ENCODE data around the gene TSEN2. TPM values are rescaled to one million over a fixed set of nuclear protein-coding genes. Genes with fewer than 3 reads are reported as not detected.

TSEN2 gene
- total RNA-seq, 1 experiment from 2014 or later: 22.0 TPM

DNA sequence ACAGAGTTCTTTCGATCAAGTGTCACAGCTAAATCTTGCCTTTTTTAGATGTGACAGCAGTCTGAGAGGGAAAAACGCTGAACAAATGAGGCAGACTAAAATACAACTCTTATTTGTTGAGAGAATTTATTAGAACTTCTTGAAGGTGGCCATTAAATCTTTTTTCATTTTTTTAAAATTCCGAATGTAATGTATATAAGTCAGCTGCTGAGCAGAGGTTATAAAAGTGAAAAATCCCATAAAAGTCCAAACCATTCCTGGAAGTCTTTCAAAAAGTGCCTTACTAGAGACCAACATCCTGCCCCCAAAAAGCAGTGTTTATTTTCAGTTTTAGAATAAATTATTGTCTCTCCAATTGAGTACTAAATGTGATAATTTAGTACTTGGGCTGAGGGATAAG, 3.1 kb downstream of the TSEN2 start:
- H2BK120ac ChIP-seq (ENCODE audit: low read depth, low read length, poor library complexity, severe bottlenecking): no peak overlapping the region
- H2AK5ac ChIP-seq (ENCODE audit: insufficient read length, low read length): no peak overlapping the region
- no peaks in the 10 kb centered on the region for H3K79me1 ChIP-seq (ENCODE audit: insufficient read depth, low read depth, low read length, poor library complexity, severe bottlenecking)
- no peak overlapping the region for H2AFZ ChIP-seq (ENCODE audit: low read length)
- no peak overlapping the region for H2BK5ac ChIP-seq (ENCODE audit: insufficient read length, low read length)
- Mint-ChIP-seq H3K27ac (no peak overlapping the region), H3K4me3 (no peak overlapping the region), H3K27me3 (ENCODE audit: low read depth) (peaks cover 6% of the 10 kb centered on the region), H3K9me3 (no peaks in the 10 kb centered on the region), H3K4me1 (peaks cover 17 to 19% of the 10 kb centered on the region in 2 experiments), H3K36me3 (ENCODE audit: insufficient read depth in 1 of 3, low read depth in 3 of 3) (peaks cover 11 to 27% (median 23%) of the 10 kb centered on the region in 3 experiments; a peak in 6 of 7 replicates)
- no peak overlapping the region for H3K4me2 ChIP-seq (ENCODE audit: insufficient read depth, insufficient read length, low read length)
- H3T11ph ChIP-seq (ENCODE audit: low read length): no peak overlapping the region
- TF ChIP-seq, protein P1, sequence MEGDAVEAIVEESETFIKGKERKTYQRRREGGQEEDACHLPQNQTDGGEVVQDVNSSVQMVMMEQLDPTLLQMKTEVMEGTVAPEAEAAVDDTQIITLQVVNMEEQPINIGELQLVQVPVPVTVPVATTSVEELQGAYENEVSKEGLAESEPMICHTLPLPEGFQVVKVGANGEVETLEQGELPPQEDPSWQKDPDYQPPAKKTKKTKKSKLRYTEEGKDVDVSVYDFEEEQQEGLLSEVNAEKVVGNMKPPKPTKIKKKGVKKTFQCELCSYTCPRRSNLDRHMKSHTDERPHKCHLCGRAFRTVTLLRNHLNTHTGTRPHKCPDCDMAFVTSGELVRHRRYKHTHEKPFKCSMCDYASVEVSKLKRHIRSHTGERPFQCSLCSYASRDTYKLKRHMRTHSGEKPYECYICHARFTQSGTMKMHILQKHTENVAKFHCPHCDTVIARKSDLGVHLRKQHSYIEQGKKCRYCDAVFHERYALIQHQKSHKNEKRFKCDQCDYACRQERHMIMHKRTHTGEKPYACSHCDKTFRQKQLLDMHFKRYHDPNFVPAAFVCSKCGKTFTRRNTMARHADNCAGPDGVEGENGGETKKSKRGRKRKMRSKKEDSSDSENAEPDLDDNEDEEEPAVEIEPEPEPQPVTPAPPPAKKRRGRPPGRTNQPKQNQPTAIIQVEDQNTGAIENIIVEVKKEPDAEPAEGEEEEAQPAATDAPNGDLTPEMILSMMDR (conservative IDR thresholded peaks at IDR 0.05): no peak
- H4K8ac ChIP-seq (replicated peaks; ENCODE audit: insufficient read length, low read depth, low read length): no peak overlapping the region
- no peak overlapping the region for H3K27ac ChIP-seq (ENCODE audit: insufficient read length, low read depth, low read length)
- no peak overlapping the region for H3K14ac ChIP-seq (ENCODE audit: insufficient read depth, low read length)
- peaks cover 3% of the 10 kb centered on the region; the same call in 1 of the 2 replicates for H3K79me2 ChIP-seq (ENCODE audit: insufficient read depth, low read length)
- no peak overlapping the region for H3K56ac ChIP-seq (ENCODE audit: insufficient read length, low read depth, low read length)
- H2BK12ac ChIP-seq (ENCODE audit: insufficient read length, low read depth, low read length): no peak overlapping the region
- no peak for DNase-seq
- H3K18ac ChIP-seq (ENCODE audit: insufficient read length, low read depth, low read length): no peak overlapping the region
- no peak overlapping the region for H3K9ac ChIP-seq (ENCODE audit: extremely low read depth, insufficient read length, low read length)
- H4K20me1 ChIP-seq (ENCODE audit: control insufficient read depth, insufficient read depth, insufficient read length): no peaks in the 10 kb centered on the region
- H3K27me3 ChIP-seq (ENCODE audit: insufficient read depth, low read length): no peaks in the 10 kb centered on the region
- peaks cover 3% of the 10 kb centered on the region; the same call in 1 of the 2 replicates for H3K4me1 ChIP-seq (ENCODE audit: insufficient read depth, low read length)
- H3K4ac ChIP-seq (ENCODE audit: low read depth, low read length): no peak overlapping the region
- no peaks in the 10 kb centered on the region for H3K9me3 ChIP-seq (ENCODE audit: control insufficient read depth, low read depth, low read length)
- H2BK15ac ChIP-seq (ENCODE audit: low read depth, low read length): no peak overlapping the region
- no CpG with 5 or more reads among the region's 3 CpGs for WGBS (ENCODE audit: extremely low coverage, insufficient read length, low lambda C conversion rate)
- no peak overlapping the region for H3K23ac ChIP-seq (ENCODE audit: insufficient read length, low read depth, low read length)
- peaks cover 11% of the 10 kb centered on the region for H3K23me2 ChIP-seq (ENCODE audit: insufficient read length, low read depth, low read length, poor library complexity, severe bottlenecking)
- no peak overlapping the region for H4K5ac ChIP-seq (ENCODE audit: insufficient read length, low read depth, low read length)
- no peak overlapping the region for H2BK20ac ChIP-seq (ENCODE audit: low read depth, low read length, poor library complexity, severe bottlenecking)
- H4K91ac ChIP-seq (ENCODE audit: insufficient read length, low read depth, low read length): no peak overlapping the region

All from H9 (cell line).